Colon (tissue), 2 donors: Measurements from ENCODE around the gene CRAMP1.
"Not testable (repeated sequence)": the region's sequence is repeated elsewhere in the genome, so short reads cannot be mapped to it uniquely, and the experiment has no call there.

Source experiments
- FAIRE-seq: peaks from 2 replicates; lab custom pipeline; 2012; peaks lifted over from hg19 to GRCh38; lab: Jason Lieb, UNC
- donor health status: control.
- donor health status: control.

The CRAMP1 gene, protein sequence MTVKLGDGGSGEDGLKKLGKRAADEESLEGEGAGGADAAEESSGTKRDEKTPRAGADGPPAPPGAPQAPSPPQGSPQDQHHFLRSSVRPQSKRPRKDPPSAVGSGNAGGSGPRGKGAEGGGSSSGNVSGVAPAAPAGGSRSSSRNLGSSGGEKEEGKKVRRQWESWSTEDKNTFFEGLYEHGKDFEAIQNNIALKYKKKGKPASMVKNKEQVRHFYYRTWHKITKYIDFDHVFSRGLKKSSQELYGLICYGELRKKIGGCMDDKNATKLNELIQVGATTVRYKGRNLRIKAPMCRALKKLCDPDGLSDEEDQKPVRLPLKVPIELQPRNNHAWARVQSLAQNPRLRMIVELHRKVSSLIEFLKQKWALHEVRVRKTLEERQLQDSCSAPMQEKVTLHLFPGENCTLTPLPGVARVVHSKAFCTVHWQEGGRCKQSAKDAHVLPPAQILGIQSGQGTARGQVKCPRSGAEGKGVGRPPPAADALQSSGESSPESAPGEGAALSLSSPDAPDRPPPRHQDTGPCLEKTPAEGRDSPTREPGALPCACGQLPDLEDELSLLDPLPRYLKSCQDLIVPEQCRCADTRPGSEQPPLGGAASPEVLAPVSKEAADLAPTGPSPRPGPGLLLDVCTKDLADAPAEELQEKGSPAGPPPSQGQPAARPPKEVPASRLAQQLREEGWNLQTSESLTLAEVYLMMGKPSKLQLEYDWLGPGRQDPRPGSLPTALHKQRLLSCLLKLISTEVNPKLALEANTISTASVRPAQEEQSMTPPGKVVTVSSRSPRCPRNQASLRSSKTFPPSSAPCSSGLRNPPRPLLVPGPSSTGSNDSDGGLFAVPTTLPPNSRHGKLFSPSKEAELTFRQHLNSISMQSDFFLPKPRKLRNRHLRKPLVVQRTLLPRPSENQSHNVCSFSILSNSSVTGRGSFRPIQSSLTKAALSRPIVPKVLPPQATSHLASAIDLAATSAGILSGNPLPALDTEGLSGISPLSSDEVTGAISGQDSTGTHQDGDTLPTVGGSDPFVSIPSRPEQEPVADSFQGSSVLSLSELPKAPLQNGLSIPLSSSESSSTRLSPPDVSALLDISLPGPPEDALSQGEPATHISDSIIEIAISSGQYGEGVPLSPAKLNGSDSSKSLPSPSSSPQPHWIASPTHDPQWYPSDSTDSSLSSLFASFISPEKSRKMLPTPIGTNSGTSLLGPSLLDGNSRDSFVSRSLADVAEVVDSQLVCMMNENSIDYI (N-terminal part only)

GRCh38 chr16:1612320-1613111 lies at the start of gene CRAMP1:
Gene CRAMP1, plus strand, starts transcription at chr16:1612360. Its CDS starts 2,280 bp downstream, at chr16:1614640.
- FAIRE-seq = no peak

DNA sequence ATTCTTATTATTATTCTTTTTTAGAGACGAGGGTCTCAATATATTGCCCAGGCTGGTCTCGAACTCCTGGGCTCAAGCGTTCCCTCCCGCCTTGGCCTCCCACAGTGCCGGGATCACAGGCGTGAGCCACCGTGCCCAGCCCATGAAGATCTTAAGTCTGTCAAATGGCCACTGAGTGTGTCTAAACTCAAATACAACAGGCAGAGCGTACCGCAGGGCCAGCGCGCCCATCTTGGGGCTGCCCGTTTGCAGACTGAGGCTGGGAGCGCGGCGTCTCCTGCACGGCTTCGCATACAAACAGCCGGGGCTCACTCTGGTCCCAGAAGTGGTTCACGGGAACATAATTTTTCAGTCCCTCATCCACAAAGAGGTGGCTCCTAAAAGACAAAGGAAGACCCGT lies 48.4 kb upstream of the CRAMP1 start:
- no peak for FAIRE-seq

- FAIRE-seq = no peak
These were observed 47.8 kb upstream of the CRAMP1 start for GRCh38 chr16:1564325-1564724.

DNA sequence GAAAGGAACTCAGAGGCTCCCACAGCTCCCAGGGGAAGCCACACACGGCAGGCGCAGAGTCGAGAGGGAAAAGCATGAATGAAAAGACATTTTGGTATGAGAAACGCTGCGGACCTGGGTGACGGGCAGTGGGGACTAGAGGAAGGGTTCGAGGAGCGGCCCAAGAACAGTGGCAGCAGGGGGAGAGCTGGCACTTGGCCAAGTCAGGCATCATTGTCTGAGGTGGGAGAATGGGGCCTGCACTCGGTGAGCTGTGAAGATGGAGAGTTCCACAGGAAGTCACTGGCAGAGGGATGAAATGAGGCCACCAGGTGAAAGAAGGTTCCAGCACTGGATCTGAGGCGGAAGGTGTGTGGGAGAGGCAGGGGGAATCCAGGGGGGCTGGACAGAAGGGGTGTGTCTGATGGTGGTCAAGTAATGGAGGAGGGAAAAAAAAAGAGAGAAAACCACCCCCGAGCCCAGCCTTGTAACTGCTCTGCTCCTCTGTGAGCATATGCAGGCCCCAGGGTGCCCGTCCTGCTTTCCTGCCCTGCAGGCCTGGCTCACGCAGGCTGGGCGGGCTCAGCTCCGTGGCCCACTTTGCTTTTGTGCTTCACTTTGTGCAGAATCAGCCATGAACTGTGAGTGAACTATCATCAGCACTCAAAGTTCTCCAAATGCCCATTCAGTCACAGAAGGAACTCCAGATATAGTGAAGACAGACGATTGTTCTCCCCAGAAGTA lies 46.9 kb upstream of the CRAMP1 start:
- FAIRE-seq = no peak

DNA sequence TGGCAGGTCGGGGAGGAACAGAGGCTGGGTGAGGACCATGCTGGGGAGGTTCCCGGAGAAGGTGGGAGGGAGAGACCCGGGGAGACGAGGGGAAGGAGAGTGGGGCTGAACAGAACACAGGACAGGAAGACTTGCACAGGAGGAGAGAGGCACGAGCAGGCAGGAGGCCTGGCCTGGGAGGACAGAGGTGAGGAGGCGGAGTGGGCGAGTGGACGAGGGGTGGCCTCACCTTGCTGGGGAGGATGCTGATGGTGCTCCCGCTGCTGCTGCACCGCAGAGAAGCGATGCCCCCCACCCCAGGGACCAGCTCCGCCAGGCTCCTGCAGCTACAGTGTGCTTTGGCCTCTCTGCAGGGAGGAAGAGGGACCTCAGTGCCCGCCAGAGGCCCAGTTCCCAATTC lies 44.2 kb upstream of the CRAMP1 start:
- no peak for FAIRE-seq

GRCh38 chr16:1571012-1571671 lies 41.0 kb upstream of the CRAMP1 start:
- FAIRE-seq = no peak

DNA sequence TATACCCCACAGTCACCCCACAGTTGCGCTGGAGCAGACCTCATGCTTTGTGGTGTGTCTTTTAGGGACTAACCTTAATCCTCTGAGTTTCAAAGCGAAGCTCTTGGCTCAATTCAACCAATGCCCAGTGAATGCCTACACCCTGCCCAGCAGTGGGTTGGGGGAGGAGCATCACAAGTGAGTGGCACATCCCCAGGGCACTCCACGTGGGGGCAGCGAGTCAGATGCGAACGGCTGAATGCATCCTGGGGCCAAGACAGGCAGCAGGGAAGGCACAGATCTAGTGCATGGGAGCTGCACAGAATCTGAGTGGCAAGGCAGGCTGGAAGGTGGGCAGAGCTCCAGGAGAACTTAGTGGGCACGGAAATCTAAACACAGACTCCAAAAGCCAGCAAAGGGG lies 39.5 kb upstream of the CRAMP1 start:
- no peak for FAIRE-seq

GRCh38 chr16:1573301-1573700 lies 38.9 kb upstream of the CRAMP1 start:
- no peak for FAIRE-seq

DNA sequence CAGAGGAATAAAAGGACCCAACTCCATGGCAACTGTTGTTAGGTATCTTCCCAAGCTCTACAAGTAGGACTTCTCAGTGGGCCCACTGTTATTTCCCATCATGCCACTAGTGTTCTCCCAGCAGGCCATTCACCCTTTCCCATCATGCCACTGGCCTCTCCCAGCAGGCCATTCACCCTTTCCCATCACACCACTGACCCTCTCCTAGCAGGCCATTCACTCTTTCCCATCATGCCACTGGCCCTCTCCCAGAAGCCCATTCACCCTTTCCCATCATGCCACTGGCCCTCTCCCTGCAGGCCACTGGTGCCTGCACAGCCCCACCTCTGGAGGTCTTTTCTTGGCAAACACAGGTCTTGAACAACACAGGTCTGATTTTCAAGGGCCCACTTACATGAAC lies 36.6 kb upstream of the CRAMP1 start:
- FAIRE-seq = no peak

GRCh38 chr16:1579214-1579613 lies 32.9 kb upstream of the CRAMP1 start:
- FAIRE-seq = no peak

DNA sequence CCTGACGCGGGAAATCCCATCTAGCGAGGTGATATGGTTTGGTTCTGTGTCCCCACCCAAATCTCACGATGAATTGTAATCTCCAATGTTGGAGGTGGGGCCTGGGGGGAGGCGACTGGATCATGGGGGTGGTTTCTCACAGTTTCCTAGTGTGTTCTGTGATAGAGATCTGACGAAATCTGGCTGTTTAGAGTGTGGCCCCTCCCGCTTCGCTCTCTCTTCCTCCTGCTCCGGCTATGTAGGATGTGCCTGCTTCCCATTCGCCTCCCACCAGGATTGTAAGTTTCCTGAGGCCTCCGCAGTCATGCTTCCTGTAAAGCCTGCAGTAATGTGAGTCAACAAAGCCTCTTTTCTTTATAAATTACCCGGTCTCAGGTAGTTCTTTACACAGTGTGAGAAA lies 31.9 kb upstream of the CRAMP1 start:
- no peak for FAIRE-seq

DNA sequence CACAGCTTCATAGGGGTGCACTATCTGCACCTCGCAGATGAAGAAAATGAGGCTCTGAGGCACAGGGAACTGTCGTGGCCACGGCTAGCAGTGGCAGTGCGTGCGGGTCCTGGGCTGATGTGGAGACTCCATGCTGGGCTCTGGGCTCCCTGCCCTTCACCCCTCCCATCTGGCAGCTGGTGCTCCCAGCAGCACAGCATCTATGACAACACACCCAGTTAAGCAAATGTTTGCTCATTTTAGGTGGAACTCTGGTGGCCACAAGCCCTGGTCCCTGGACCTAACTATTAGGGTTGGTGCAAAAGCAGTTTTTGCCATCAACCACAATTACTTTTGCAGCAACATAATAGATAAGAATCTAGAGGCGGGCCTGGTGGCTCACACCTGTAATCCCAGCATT lies 31.2 kb upstream of the CRAMP1 start:
- no peak for FAIRE-seq

DNA sequence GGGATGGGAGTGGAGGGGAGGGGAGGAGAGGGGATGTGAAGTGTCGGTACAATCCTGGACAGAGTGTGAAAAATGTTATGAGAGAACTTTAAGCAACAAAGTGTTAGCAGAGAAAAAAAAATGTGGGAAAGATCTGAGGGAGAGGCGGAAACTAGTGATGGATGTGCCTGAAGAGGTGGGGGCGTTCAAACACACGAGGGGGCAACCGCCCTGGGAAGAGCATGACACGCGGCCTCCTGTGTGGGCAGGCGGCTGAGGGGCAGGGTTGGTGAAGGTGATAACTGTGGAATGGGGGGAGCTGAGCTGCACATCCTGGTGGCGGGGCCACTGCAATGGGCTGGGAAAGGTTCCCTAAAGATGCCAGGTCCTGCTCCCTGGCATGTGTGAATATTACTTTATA lies 30.4 kb upstream of the CRAMP1 start:
- FAIRE-seq = no peak

GRCh38 chr16:1583180-1583579 lies 29.0 kb upstream of the CRAMP1 start:
- no peak for FAIRE-seq

GRCh38 chr16:1584926-1585484 lies 27.2 kb upstream of the CRAMP1 start:
- no peak for FAIRE-seq

DNA sequence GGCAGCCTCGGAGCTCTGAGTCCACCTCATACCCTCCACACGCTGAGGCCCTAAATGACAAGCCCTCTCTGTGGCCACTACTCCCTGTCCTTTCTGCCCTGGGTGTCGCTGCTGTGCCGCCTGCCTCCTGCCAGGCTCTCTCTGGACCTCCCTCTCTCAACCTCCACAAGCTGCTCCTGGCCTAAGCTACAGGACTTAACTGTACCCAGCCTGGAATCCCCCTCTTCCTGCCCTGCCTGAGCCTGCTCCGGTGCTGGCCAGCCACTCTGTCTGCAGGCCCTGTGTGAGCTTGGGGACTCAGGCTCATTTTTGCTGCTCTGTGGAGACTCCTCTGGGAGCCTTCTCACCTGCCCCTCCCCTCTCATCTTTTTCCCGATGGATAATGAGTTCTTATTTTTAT lies 21.8 kb upstream of the CRAMP1 start:
- FAIRE-seq = no peak

DNA sequence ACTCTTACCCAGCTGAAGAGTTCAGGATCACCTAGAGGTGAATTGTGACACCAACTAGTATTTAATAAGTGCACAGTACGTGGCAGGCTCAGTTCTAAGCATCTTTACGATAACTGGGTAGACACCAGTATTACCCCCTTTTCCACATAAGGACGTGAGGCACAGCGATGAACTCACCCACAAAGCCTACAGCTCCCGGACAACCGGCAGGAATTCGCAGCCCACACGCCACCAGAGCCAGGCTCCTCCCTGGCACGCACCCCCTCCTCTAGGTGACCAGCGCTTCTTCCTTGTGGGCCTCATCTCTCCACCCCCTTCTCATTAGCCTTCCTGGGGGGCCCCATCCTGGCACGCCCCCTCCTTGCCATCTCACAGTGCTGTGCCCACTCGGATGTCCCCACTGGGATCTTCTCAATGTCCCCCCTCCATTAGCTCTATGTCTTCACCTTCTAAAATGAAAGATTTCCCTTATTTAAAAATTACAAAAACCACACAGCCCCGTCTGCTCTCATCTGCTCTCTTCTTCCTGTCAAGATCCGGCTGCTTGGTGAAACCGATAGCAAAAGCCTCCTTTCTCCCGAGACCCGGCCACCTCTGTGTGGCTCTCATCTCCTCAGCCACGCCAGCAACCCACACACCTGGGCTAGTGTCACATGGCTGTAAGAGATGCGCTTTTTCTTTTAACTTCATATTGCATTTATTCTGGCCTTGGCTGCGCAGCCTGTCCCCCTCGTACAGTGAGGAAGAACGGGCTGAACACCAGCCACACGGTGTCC lies 21.0 kb upstream of the CRAMP1 start:
- FAIRE-seq = no peak

DNA sequence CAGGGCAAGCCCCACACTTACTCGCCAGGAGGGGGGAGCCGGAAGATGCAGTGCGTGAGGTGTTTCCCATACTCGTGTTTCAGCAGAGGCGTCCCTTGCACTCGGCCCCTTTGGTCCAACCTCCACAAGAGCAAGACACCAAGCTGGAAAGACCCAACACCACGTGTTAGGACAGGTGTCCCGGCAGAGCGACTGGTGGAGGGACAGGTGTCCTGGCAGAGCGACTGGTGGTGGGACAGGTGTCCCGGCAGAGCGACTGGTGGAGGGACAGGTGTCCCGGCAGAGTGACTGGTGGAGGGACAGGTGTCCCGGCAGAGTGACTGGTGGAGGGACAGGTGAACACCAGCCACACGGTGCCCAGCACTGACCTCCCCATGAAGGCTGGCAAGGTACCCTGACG lies 19.7 kb upstream of the CRAMP1 start:
- FAIRE-seq = no peak

DNA sequence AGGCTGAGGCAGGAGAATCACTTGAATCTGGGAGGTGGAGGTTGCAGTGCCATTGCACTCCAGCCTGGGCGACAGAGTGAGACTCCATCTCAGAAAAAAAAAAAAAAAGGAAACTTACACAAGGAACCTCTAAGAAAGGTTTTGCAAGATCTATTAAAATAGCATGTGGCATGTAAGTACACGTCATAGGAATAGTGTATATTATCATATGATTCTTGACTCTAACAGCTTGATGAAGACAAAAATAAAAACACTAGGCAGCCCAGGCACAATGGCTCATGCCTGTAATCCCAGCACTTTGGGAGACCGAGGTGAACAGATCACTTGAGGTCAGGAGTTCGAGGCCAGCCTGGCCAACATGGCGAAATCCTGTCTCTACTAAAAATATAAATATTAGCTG lies 16.6 kb upstream of the CRAMP1 start:
- FAIRE-seq = not testable (repeated sequence)
